K562 (cell line): ENCODE measurements around the gene EXTL1. TPM values are rescaled to one million over a fixed set of nuclear protein-coding genes. Genes with fewer than 3 reads are reported as not detected.

Experiments
- CEBPG ChIP-seq, 3 experiments: fragments of 200-800 bp in 1 of 3; sonication (Bioruptor generic) in 1 of 3; sonication (generic) in 1 of 3; formaldehyde crosslinking in 1 of 3; IDR thresholded peaks in 2 of 3; conservative IDR thresholded peaks in 1 of 3; 2 replicates each; pipeline versions ENCODE4 v1.6.1 to v1.8.0; 2016 to 2022; ENCODE audit warnings: missing compliant biosample characterization in 2 of 3, missing genetic modification characterization in 2 of 3, mild to moderate bottlenecking in 1 of 3, missing genetic modification reagents in 1 of 3
- ZNF407 ChIP-seq: fragments of 450-650 bp; IDR thresholded peaks from 2 replicates; pipeline ENCODE4 v1.6.1; 2016; ENCODE audit warnings: low read depth
- polyA plus RNA-seq, 8 experiments: library from polyadenylated mRNA; depleted of rRNA in 4 of 8; stranded (reverse) in 5 of 8; unstranded in 3 of 8; fragments of >200 nt; fragmentation: Nextera tagmentation in 2 of 8; fragmentation: Illumina TruSeq in 1 of 8; extraction: Ambion mirVana in 2 of 8; extraction: Trizol in 1 of 8; gene quantifications; 2 replicates each; pipeline versions ENCODE4 v1.2.1 to v1.2.3, GENCODE V29; 2011 to 2014; ENCODE audit warnings: inconsistent platforms in 1 of 8, missing spikeins in 1 of 8
- total RNA-seq, 7 experiments: library from RNA; depleted of rRNA in 6 of 7; stranded (reverse); fragments of >200 nt in 6 of 7; fragmentation: Illumina TruSeq in 2 of 7; extraction: Trizol in 2 of 7; gene quantifications; 2 replicates each; pipeline versions ENCODE4 v1.2.1 to v1.2.3, GENCODE V29; 2011 to 2021; ENCODE audit warnings: low replicate concordance in 1 of 7

Gene EXTL1
- total and polyA plus RNA-seq, 9 of the 15 experiments (the other 6 are each of a cell fraction or from before 2014, with no cell fraction given), result 0.04 to 0.23 (median 0.08) TPM; not detected in 3

- TF ChIP-seq ZNF407 (no peak), CEBPG (CRISPR knock-in tag; IDR thresholded peaks at IDR 0.05) (0 out of 2 replicates have a peak, but pooled peaks have one; percentile 18), CEBPG (tag; conservative IDR thresholded peaks at IDR 0.05 in 1 of 2, IDR thresholded peaks at IDR 0.05 in 1 of 2) (peak in 1 of 2 experiments; percentile 43; a peak in 1 of 4 replicates)
Observed at GRCh38 chr1:25990702-25991395, 30.7 kb upstream of the EXTL1 start (continued).
